ENCODE results near the gene CDC42BPA. TPM values are rescaled to one million over a fixed set of nuclear protein-coding genes. Genes with fewer than 3 reads are reported as not detected.

The CDC42BPA gene
- total and polyA plus RNA-seq, 2 donors (not counting 3 experiments of a cell fraction or from before 2014, with no cell fraction given), result 26.1 to 92.6 TPM

DNA sequence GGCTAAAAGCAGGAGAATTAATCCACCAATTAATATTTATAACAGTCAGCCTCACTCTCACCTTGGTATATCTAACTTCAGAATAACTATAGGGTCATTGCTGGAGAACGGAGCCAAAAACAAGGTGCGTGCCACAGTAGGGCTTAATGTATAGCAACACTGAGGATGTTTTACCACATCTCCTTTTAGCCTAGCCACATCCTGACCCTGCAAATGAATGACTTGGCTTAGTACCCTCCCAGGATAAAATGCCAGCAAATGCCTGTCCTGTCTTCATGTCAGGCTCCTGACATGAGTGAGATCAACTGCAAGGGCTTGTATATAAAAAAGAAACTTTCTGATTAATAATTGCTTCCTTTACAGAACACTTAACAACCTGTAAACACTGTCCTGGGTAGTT, 2.7 kb upstream of the CDC42BPA start:
- H3K9ac ChIP-seq (replicated peaks; ENCODE audit: extremely low read depth, insufficient read depth, low read length), result no peak overlapping the region
- no peaks in the 10 kb centered on the region for H3K27me3 ChIP-seq (ENCODE audit: control insufficient read depth in 2 of 2, insufficient read depth in 2 of 2, low read length in 2 of 2)
- dilution Hi-C loops (cut with MboI; ENCODE audit: extremely low pct_ligation_motif_present, low sequenced_read_pairs), result loop anchor here (25.0 kb wide), 1 partner anchor 116 kb away; no protein-coding TSS in a partner anchor
- intact Hi-C loops (cut with micrococcal nuclease), result no loop called here
- no peaks in the 10 kb centered on the region for H3K36me3 ChIP-seq (ENCODE audit: control insufficient read depth in 2 of 2, extremely low read depth in 1 of 2, insufficient read depth in 2 of 2, low read length in 2 of 2)
- peaks cover 7% of the 10 kb centered on the region for H3K4me1 ChIP-seq (ENCODE audit: control insufficient read depth, extremely low read depth, insufficient read depth, low read length)
- peaks cover 19% of the 10 kb centered on the region for H3K79me2 ChIP-seq (ENCODE audit: control insufficient read depth, insufficient read depth, low read length)
- DNase-seq (ENCODE audit: low read depth, low spot score), result no peak
- no peak overlapping the region for H3K27ac ChIP-seq (ENCODE audit: insufficient read depth, low read depth, low read length)
- H3K9me1 ChIP-seq (replicated peaks; ENCODE audit: control insufficient read depth, extremely low read depth, insufficient read depth, low read length), result no peaks in the 10 kb centered on the region
- H3K4me3 ChIP-seq (replicated peaks in 1 of 3; ENCODE audit: insufficient read depth in 1 of 3, low read depth in 1 of 3, low read length in 3 of 3), result no peak overlapping the region
- FAIRE-seq, result no peak
- BruUV-seq (replicated peaks), result no TSS peak
- H3K9me3 ChIP-seq (replicated peaks; ENCODE audit: control insufficient read depth, insufficient read depth, low read length), result no peaks in the 10 kb centered on the region
- POLR2A ChIA-PET, result no interaction called here
- no peak overlapping the region for H3K4me2 ChIP-seq (ENCODE audit: insufficient read depth, low read length)
- no peak overlapping the region for H2AFZ ChIP-seq (ENCODE audit: low read depth, low read length)
- TF ChIP-seq POLR2AphosphoS5 (IDR thresholded peaks at IDR 0.05; ENCODE audit: insufficient read depth, low read depth, low read length) (no peak), EZH2 (IDR thresholded peaks at IDR 0.05; ENCODE audit: borderline replicate concordance, low read depth, low read length, severe bottlenecking) (no peak), MYC (IDR thresholded peaks at IDR 0.05; ENCODE audit: low read depth, low read length) (no peak), FOS (IDR thresholded peaks at IDR 0.05; ENCODE audit: borderline replicate concordance, insufficient read depth, low read length) (no peak)
- CTCF ChIA-PET, result interaction anchor here (1.5 kb wide), 1 partner anchor 23 kb away, joined by 5 read pairs; no protein-coding TSS in a partner anchor
- H4K20me1 ChIP-seq (replicated peaks; ENCODE audit: control insufficient read depth, extremely low read depth, insufficient read depth, low read length), result no peaks in the 10 kb centered on the region

DNA sequence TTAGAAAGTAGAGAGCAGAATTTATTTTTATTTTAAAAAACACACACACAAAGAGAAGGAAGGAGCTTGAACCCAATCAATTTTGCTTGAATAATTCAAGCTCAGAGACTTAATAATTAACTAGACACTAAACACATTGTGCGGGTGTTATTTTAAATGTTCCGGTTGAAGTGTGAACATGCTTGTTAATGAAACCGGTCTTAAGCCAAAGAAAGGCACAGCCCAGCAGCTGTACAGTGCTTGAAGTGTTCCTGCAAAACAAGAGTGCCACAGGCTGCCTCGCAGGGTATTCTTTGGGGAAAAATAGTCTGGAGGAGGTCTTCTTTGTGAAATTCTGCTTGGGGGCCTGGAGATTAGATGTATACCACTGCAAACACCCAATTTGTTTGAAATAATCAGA, 2.2 kb upstream of the CDC42BPA start:
- CTCF ChIA-PET, result interaction anchor here (1.5 kb wide), 1 partner anchor 24 kb away, joined by 5 read pairs; no protein-coding TSS in a partner anchor
- POLR2A ChIA-PET, result no interaction called here
- Histone ChIP-seq H3K4me2 (ENCODE audit: insufficient read depth, low read length) (no peak overlapping the region), H3K9me1 (replicated peaks; ENCODE audit: control insufficient read depth, extremely low read depth, insufficient read depth, low read length) (no peaks in the 10 kb centered on the region), H3K9ac (replicated peaks; ENCODE audit: extremely low read depth, insufficient read depth, low read length) (no peak overlapping the region), H3K27me3 (ENCODE audit: control insufficient read depth in 2 of 2, insufficient read depth in 2 of 2, low read length in 2 of 2) (no peaks in the 10 kb centered on the region), H4K20me1 (replicated peaks; ENCODE audit: control insufficient read depth, extremely low read depth, insufficient read depth, low read length) (no peaks in the 10 kb centered on the region), H3K27ac (ENCODE audit: insufficient read depth, low read depth, low read length) (no peak overlapping the region), H3K79me2 (ENCODE audit: control insufficient read depth, insufficient read depth, low read length) (peaks cover 24% of the 10 kb centered on the region), H3K4me1 (ENCODE audit: control insufficient read depth, extremely low read depth, insufficient read depth, low read length) (peaks cover 7% of the 10 kb centered on the region), H3K4me3 (replicated peaks in 1 of 3; ENCODE audit: insufficient read depth in 1 of 3, low read depth in 1 of 3, low read length in 3 of 3) (no peak overlapping the region), H3K36me3 (ENCODE audit: control insufficient read depth in 2 of 2, extremely low read depth in 1 of 2, insufficient read depth in 2 of 2, low read length in 2 of 2) (no peaks in the 10 kb centered on the region), H3K9me3 (replicated peaks; ENCODE audit: control insufficient read depth, insufficient read depth, low read length) (no peaks in the 10 kb centered on the region), H2AFZ (ENCODE audit: low read depth, low read length) (no peak overlapping the region)
- no TSS peak for BruUV-seq (replicated peaks)
- dilution Hi-C loops (cut with MboI; ENCODE audit: extremely low pct_ligation_motif_present, low sequenced_read_pairs) (loop anchor here (25.0 kb wide), 1 partner anchor 117 kb away; no protein-coding TSS in a partner anchor), intact Hi-C loops (cut with micrococcal nuclease) (no loop called here)
- FAIRE-seq, result no peak
- TF ChIP-seq, protein P1, sequence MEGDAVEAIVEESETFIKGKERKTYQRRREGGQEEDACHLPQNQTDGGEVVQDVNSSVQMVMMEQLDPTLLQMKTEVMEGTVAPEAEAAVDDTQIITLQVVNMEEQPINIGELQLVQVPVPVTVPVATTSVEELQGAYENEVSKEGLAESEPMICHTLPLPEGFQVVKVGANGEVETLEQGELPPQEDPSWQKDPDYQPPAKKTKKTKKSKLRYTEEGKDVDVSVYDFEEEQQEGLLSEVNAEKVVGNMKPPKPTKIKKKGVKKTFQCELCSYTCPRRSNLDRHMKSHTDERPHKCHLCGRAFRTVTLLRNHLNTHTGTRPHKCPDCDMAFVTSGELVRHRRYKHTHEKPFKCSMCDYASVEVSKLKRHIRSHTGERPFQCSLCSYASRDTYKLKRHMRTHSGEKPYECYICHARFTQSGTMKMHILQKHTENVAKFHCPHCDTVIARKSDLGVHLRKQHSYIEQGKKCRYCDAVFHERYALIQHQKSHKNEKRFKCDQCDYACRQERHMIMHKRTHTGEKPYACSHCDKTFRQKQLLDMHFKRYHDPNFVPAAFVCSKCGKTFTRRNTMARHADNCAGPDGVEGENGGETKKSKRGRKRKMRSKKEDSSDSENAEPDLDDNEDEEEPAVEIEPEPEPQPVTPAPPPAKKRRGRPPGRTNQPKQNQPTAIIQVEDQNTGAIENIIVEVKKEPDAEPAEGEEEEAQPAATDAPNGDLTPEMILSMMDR (IDR thresholded peaks at IDR 0.05; ENCODE audit: extremely low read depth in 1 of 2, insufficient read depth in 1 of 2, low read depth in 1 of 2, low read length in 2 of 2), result no peak
- no peak for TF ChIP-seq POLR2A (IDR thresholded peaks at IDR 0.05; ENCODE audit: low read depth, low read length)
- TF ChIP-seq MYC (IDR thresholded peaks at IDR 0.05; ENCODE audit: low read depth, low read length), result no peak
- no peak for TF ChIP-seq EZH2 (IDR thresholded peaks at IDR 0.05; ENCODE audit: borderline replicate concordance, low read depth, low read length, severe bottlenecking)
- TF ChIP-seq GATA2 (IDR thresholded peaks at IDR 0.05; ENCODE audit: insufficient read depth, insufficient read length, low read depth, low read length), result no peak
- TF ChIP-seq POLR2AphosphoS5 (IDR thresholded peaks at IDR 0.05; ENCODE audit: insufficient read depth, low read depth, low read length), result no peak
- TF ChIP-seq, protein P2, sequence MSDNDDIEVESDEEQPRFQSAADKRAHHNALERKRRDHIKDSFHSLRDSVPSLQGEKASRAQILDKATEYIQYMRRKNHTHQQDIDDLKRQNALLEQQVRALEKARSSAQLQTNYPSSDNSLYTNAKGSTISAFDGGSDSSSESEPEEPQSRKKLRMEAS (IDR thresholded peaks at IDR 0.05; ENCODE audit: insufficient read depth, insufficient read length), result no peak
- TF ChIP-seq FOS (IDR thresholded peaks at IDR 0.05; ENCODE audit: borderline replicate concordance, insufficient read depth, low read length), result no peak
- no peak for TF ChIP-seq JUN (IDR thresholded peaks at IDR 0.05; ENCODE audit: borderline replicate concordance, insufficient read depth, insufficient read length, low read depth)
- DNase-seq (ENCODE audit: low read depth, low spot score), result no peak

Data from endothelial cell of umbilical vein (primary cell).